Loucy (cell line): ENCODE data around the gene KRTAP10-2.

Source experiments
- CTCF ChIP-seq: fragments of 200-600 bp; sonication (generic); conservative IDR thresholded peaks from 2 replicates; pipeline ENCODE4 v1.5.1; 2014; ENCODE audit warnings: mild to moderate bottlenecking, antibody characterized with exemption, low read length
- EZH2phosphoT487 ChIP-seq: fragments of 200-600 bp; IDR thresholded peaks from 2 replicates; pipeline ENCODE4 v1.6.1; 2018; ENCODE audit warnings: antibody characterized with exemption, mild to moderate bottlenecking, moderate library complexity, borderline replicate concordance

GRCh38 chr21:44552136-44552535 lies 831 bp upstream of the KRTAP10-2 start:
- TF ChIP-seq CTCF (no peak), EZH2phosphoT487 (no peak)
